Thoracic aorta (tissue), 2 donors: ENCODE data around the gene SARDH. TPM values are rescaled to one million over a fixed set of nuclear protein-coding genes. Genes with fewer than 3 reads are reported as not detected.

ENCODE experiments used
- ATAC-seq: fragments of 150-250 bp; one replicate; pipeline ENCODE4 v1.8.0; 2017; ENCODE audit warnings: low read depth; ENCODE audit not compliant: insufficient number of reproducible peaks, low FRiP score
- DNase-seq: peaks from one replicate; pipeline ENCODE4 v3.0.0-alpha.2; 2020; ENCODE audit warnings: low spot score
- H3K27ac ChIP-seq, 2 donors: fragments of 200-600 bp; sonication (generic); 1 replicate in 1 of 2; 2 replicates in 1 of 2; pipeline ENCODE4 v1.5.1; 2016; ENCODE audit warnings: mild to moderate bottlenecking in 2 of 2, moderate library complexity in 2 of 2
- H3K27me3 ChIP-seq: fragments of 200-600 bp; sonication (generic); replicated peaks from 2 replicates; pipeline ENCODE4 v1.6.0; 2016; ENCODE audit warnings: mild to moderate bottlenecking; ENCODE audit not compliant: insufficient read depth
- H3K36me3 ChIP-seq: fragments of 200-600 bp; sonication (generic); one replicate; pipeline ENCODE4 v1.5.1; 2016
- H3K4me1 ChIP-seq, 2 donors: fragments of 200-600 bp; sonication (generic); 1 replicate in 1 of 2; 2 replicates in 1 of 2; pipeline versions ENCODE4 v1.5.1 to v1.6.0; 2016; ENCODE audit warnings: low read depth in 2 of 2, mild to moderate bottlenecking in 1 of 2; ENCODE audit not compliant: control insufficient read depth in 1 of 2
- H3K4me3 ChIP-seq: fragments of 200-600 bp; sonication (generic); 2 replicates; pipeline ENCODE4 v1.5.1; 2016; ENCODE audit warnings: mild to moderate bottlenecking
- H3K9me3 ChIP-seq: fragments of 200-600 bp; sonication (generic); 2 replicates; pipeline ENCODE4 v1.5.1; 2016
- total RNA-seq, 2 donors: library from RNA; depleted of rRNA; stranded (reverse); fragments of >200 nt; gene quantifications; one replicate each; pipeline versions ENCODE4 v1.1.0 to v1.2.3, GENCODE V29; 2016
- TF ChIP-seq, protein P1 (sequence below): fragments of 200-600 bp; sonication (generic); IDR thresholded peaks from one replicate; pipeline ENCODE4 v1.5.1; 2019; ENCODE audit warnings: antibody characterized with exemption

Gene SARDH
- total RNA-seq, 2 donors from 2014 or later, result 1.8 to 4.3 TPM

DNA sequence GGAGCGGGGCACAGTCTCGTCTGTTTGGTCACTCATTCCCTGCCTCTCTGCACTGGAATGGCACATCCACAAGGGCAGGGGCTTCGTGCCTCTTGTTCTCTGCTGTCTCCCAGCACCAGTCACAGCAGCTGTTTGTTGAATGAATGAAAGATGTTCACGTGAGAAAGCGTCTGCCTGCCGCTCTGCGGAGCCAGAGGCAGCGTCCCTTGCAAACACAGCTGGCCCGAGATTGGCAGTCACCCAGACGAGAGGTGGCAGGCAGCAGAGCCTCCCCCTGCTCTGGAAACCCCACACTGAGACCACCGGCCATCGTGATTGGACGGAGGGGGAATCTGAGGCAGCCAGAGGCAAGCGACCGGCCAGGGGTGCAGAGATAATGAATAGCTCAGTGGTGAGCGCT lies 123.0 kb downstream of the SARDH start:
- no peaks in the 10 kb centered on the region for H3K9me3 ChIP-seq
- no peak overlapping the region for H3K4me3 ChIP-seq
- no peak overlapping the region for H3K27ac ChIP-seq
- TF ChIP-seq, protein P1, sequence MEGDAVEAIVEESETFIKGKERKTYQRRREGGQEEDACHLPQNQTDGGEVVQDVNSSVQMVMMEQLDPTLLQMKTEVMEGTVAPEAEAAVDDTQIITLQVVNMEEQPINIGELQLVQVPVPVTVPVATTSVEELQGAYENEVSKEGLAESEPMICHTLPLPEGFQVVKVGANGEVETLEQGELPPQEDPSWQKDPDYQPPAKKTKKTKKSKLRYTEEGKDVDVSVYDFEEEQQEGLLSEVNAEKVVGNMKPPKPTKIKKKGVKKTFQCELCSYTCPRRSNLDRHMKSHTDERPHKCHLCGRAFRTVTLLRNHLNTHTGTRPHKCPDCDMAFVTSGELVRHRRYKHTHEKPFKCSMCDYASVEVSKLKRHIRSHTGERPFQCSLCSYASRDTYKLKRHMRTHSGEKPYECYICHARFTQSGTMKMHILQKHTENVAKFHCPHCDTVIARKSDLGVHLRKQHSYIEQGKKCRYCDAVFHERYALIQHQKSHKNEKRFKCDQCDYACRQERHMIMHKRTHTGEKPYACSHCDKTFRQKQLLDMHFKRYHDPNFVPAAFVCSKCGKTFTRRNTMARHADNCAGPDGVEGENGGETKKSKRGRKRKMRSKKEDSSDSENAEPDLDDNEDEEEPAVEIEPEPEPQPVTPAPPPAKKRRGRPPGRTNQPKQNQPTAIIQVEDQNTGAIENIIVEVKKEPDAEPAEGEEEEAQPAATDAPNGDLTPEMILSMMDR, result no peak
- no peaks in the 10 kb centered on the region for H3K36me3 ChIP-seq
- DNase-seq (no peak), ATAC-seq (no peak)
- no peaks in the 10 kb centered on the region for H3K4me1 ChIP-seq
- H3K27me3 ChIP-seq, result no peaks in the 10 kb centered on the region

DNA sequence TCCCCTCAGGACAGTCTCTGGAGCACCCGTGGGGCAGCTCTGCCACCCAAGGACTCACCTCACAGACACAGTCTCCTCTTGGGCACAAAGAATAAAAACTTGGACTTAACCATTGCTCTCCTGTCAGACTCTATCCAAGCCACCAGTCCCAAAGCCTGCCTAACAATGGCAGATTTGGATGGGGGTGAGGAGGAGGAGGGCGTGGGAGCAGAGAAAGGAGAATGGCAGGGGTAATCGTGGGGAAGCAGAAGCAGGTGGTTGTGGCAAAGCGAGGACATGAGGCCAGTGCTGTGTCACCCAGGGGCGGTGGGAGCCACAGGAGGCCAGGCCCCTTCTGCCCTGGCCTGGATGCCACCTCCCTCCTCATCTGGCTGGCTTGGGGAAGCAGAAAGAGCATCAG lies 123.5 kb downstream of the SARDH start:
- H3K9me3 ChIP-seq, result no peaks in the 10 kb centered on the region
- H3K4me1 ChIP-seq, result no peaks in the 10 kb centered on the region
- no peaks in the 10 kb centered on the region for H3K27me3 ChIP-seq
- no peak for ATAC-seq
- DNase-seq, result no peak
- H3K27ac ChIP-seq, result no peak overlapping the region
- no peaks in the 10 kb centered on the region for H3K36me3 ChIP-seq
- TF ChIP-seq, protein P1, result no peak
- no peak overlapping the region for H3K4me3 ChIP-seq

DNA sequence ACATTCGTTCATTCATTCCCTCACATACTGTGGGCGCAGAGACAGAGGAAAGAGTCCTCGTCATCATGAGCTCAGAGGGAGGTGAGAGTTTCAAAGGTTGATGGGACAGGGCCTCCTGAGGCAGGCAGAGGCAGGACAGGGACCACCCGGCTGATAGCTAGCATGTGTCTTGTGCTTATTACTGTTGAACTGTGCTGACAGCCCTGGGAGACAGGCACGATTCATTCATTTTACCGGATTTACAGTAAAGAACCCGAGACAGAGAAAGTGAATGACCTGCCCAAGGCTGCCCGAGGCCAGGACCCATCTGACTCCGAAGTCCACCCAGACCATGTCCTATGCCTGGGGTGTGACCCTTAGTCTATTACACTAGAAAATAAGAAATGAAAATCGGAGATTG lies 124.1 kb downstream of the SARDH start:
- Histone ChIP-seq H3K4me3 (no peak overlapping the region), H3K27me3 (no peaks in the 10 kb centered on the region), H3K9me3 (no peaks in the 10 kb centered on the region), H3K36me3 (no peaks in the 10 kb centered on the region), H3K27ac (no peak overlapping the region), H3K4me1 (no peaks in the 10 kb centered on the region)
- ATAC-seq (no peak), DNase-seq (no peak)
- TF ChIP-seq, protein P1, result no peak

Other genes starting within 250 kb of the SARDH start
- not detected for gene MYMK, start 213.4 kb downstream of the SARDH start, total RNA-seq
- gene ADAMTSL2, start 203.6 kb downstream of the SARDH start, total RNA-seq, result 1 to 10 TPM; 2.8 to 5.5 TPM
- gene FAM163B, start 129.0 kb downstream of the SARDH start, total RNA-seq, result not detected
- gene DBH, start 102.0 kb downstream of the SARDH start, total RNA-seq, result not detected